ENCODE results near the gene NXPH3. TPM values are rescaled to one million over a fixed set of nuclear protein-coding genes. Genes with fewer than 3 reads are reported as not detected.

NXPH3 gene
- total RNA-seq, 4 donors from 2014 or later = 24.4 to 26.4 (median 25.0) TPM

DNA sequence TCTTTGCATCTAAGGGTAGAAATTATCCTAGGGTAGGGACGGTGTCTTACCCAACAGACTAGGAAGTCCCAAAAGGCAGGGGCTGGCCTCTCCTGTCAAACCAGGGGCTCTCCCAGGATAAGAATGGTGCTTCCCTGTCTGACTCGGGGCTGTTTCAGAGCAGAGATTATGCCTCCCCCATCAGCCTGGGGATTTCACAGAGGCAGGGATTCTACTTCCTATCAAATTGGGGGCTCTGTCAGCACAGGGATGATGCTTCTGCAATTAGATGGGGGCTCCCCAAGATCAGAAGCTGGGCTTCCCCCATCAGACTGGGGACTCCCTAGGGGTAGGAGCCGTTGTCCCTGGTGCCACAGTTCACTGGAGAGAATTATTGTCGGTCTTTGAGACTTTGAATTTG, 2.3 kb downstream of the NXPH3 start:
- no CpG with 5 or more reads among the region's 4 CpGs for WGBS, 2 donors (ENCODE audit: low coverage in 1 of 2)
- Histone ChIP-seq H3K27ac (peak overlapping the region in 3 of 4 donors; percentile 88 to 93 (median 89)), H3K27me3 (no peaks in the 10 kb centered on the region), H3K9me3 (no peaks in the 10 kb centered on the region), H3K4me1 (peaks cover 0 to 67% (median 17%) of the 10 kb centered on the region in 3 donors), H3K4me3 (peak overlapping the region in 1 of 2 donors; percentile 75), H3K36me3 (peaks cover 0 to 23% of the 10 kb centered on the region in 2 donors)
- TF ChIP-seq EP300 (IDR thresholded peaks at IDR 0.05) = no peak
- ATAC-seq = no peak

- Histone ChIP-seq H3K36me3 (peaks cover 0 to 23% of the 10 kb centered on the region in 2 donors), H3K9me3 (no peaks in the 10 kb centered on the region), H3K4me3 (no peak overlapping the region), H3K27ac (peak overlapping the region in 3 of 4 donors; percentile 88 to 93 (median 89)), H3K4me1 (peaks cover 0 to 65% (median 17%) of the 10 kb centered on the region in 3 donors), H3K27me3 (no peaks in the 10 kb centered on the region)
- TF ChIP-seq EP300 (IDR thresholded peaks at IDR 0.05) (no peak), POLR2AphosphoS5 (IDR thresholded peaks at IDR 0.05) (no peak), CTCF (IDR thresholded peaks at IDR 0.05) (no peak), POLR2A (IDR thresholded peaks at IDR 0.05) (no peak)
- WGBS, 2 donors (ENCODE audit: low coverage in 1 of 2) = 60% methylated on average over 1 of the region's 13 CpGs; no CpG with 5 or more reads in 1 of the 2 donors
- ATAC-seq = no peak
Observed at GRCh38 chr17:49578414-49578813, 2.7 kb downstream of the NXPH3 start.

DNA sequence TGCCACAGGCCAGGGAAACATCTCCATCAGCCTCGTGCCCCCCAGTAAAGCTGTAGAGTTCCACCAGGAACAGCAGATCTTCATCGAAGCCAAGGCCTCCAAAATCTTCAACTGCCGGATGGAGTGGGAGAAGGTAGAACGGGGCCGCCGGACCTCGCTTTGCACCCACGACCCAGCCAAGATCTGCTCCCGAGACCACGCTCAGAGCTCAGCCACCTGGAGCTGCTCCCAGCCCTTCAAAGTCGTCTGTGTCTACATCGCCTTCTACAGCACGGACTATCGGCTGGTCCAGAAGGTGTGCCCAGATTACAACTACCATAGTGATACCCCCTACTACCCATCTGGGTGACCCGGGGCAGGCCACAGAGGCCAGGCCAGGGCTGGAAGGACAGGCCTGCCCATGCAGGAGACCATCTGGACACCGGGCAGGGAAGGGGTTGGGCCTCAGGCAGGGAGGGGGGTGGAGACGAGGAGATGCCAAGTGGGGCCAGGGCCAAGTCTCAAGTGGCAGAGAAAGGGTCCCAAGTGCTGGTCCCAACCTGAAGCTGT, 3.4 kb downstream of the NXPH3 start:
- H3K4me1 ChIP-seq = peaks cover 0 to 58% (median 17%) of the 10 kb centered on the region in 3 donors

GRCh38 chr17:49579522-49579921, 3.9 kb downstream of the NXPH3 start:
- Histone ChIP-seq H3K27ac (no peak overlapping the region), H3K36me3 (peaks cover 0 to 23% of the 10 kb centered on the region in 2 donors), H3K4me1 (peaks cover 0 to 53% (median 17%) of the 10 kb centered on the region in 3 donors), H3K9me3 (no peaks in the 10 kb centered on the region), H3K27me3 (no peaks in the 10 kb centered on the region), H3K4me3 (no peak overlapping the region)
- no peak for ATAC-seq
- TF ChIP-seq CTCF (IDR thresholded peaks at IDR 0.05) (no peak), POLR2AphosphoS5 (IDR thresholded peaks at IDR 0.05) (no peak), EP300 (IDR thresholded peaks at IDR 0.05) (no peak), POLR2A (IDR thresholded peaks at IDR 0.05) (no peak)
- WGBS, 2 donors (ENCODE audit: low coverage in 1 of 2) = 100% methylated on average over 1 of the region's 5 CpGs; no CpG with 5 or more reads in 1 of the 2 donors

More for the DNA sequence above, 3.4 kb downstream of the NXPH3 start:
- 80% methylated on average over 1 of the region's 17 CpGs; no CpG with 5 or more reads in 1 of the 2 donors for WGBS, 2 donors (ENCODE audit: low coverage in 1 of 2)
- Histone ChIP-seq H3K27ac (no peak overlapping the region), H3K9me3 (no peaks in the 10 kb centered on the region), H3K36me3 (peaks cover 0 to 23% of the 10 kb centered on the region in 2 donors), H3K4me3 (no peak overlapping the region), H3K27me3 (no peaks in the 10 kb centered on the region)
- no peak for ATAC-seq
- no peak for TF ChIP-seq EP300 (IDR thresholded peaks at IDR 0.05)
- TF ChIP-seq CTCF (IDR thresholded peaks at IDR 0.05) = no peak
- TF ChIP-seq POLR2AphosphoS5 (IDR thresholded peaks at IDR 0.05) = no peak
- no peak for TF ChIP-seq POLR2A (IDR thresholded peaks at IDR 0.05)

- no CpG with 5 or more reads among the region's 21 CpGs for WGBS, 2 donors (ENCODE audit: low coverage in 1 of 2)
- H3K27me3 ChIP-seq = no peaks in the 10 kb centered on the region
- H3K4me1 ChIP-seq = peaks cover 0 to 47% (median 12%) of the 10 kb centered on the region in 3 donors
- H3K27ac ChIP-seq = no peak overlapping the region
- TF ChIP-seq POLR2AphosphoS5 (IDR thresholded peaks at IDR 0.05) (no peak), POLR2A (IDR thresholded peaks at IDR 0.05) (no peak), CTCF (IDR thresholded peaks at IDR 0.05) (no peak)
- no peak for ATAC-seq
- no peak overlapping the region for H3K4me3 ChIP-seq
- peaks cover 0 to 23% of the 10 kb centered on the region in 2 donors for H3K36me3 ChIP-seq
- no peaks in the 10 kb centered on the region for H3K9me3 ChIP-seq
Observed at GRCh38 chr17:49580055-49580721, 4.5 kb downstream of the NXPH3 start.
